Muscle layer of colon (tissue), 2 donors: Measurements from ENCODE around the gene UBQLN1.

ENCODE experiments used
- H3K27ac ChIP-seq: one replicate; pipeline ENCODE4 v1.7.0; 2013; ENCODE audit warnings: low read depth, mild to moderate bottlenecking, low read length, moderate library complexity
- H3K27me3 ChIP-seq, 2 donors: one replicate each; pipeline ENCODE4 v1.7.0; 2013; ENCODE audit warnings: low read length in 2 of 2, mild to moderate bottlenecking in 2 of 2; ENCODE audit not compliant: insufficient read depth in 2 of 2, control insufficient read depth in 1 of 2
- H3K36me3 ChIP-seq: one replicate; pipeline ENCODE4 v1.7.0; 2013; ENCODE audit warnings: mild to moderate bottlenecking, low read length; ENCODE audit not compliant: insufficient read depth
- H3K4me1 ChIP-seq: one replicate; pipeline ENCODE4 v1.7.0; 2013; ENCODE audit warnings: mild to moderate bottlenecking, low read length; ENCODE audit not compliant: insufficient read depth
- H3K4me3 ChIP-seq, 2 donors: one replicate each; pipeline ENCODE4 v1.7.0; 2013; ENCODE audit warnings: low read length in 2 of 2, low read depth in 1 of 2, mild to moderate bottlenecking in 1 of 2, moderate library complexity in 1 of 2
- H3K9ac ChIP-seq: one replicate; pipeline ENCODE4 v1.7.0; 2013; ENCODE audit warnings: low read length
- H3K9me3 ChIP-seq: one replicate; pipeline ENCODE4 v1.7.0; 2013; ENCODE audit warnings: mild to moderate bottlenecking, low read length
- donor health status: abdominal sarcoma.
- donor health status: Adenocarcinoma of cecum.

Gene UBQLN1

DNA sequence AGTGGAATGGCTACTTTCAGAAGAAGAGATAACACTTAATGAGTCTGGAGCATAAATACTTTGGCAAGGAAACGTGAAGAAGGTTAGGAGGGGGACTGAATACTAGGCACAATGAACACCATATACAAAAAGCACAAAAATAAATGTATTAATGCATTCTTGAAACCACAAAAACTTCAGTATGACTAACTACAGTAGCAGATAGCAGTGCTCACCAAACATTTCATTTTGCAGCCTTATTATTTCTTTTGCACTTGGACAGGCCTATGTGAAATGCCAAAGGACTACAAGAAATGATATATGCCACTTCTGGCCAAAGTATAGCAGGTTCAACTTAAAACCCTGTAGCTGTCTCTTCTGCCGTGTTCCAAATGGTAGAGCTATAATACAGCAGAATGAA lies 26.3 kb downstream of the UBQLN1 start:
- peaks cover 31% of the 10 kb centered on the region for H3K36me3 ChIP-seq
- H3K27ac ChIP-seq = no peak overlapping the region
- no peaks in the 10 kb centered on the region for H3K27me3 ChIP-seq
- H3K4me3 ChIP-seq = no peak overlapping the region
- no peak overlapping the region for H3K9ac ChIP-seq
- H3K4me1 ChIP-seq = no peaks in the 10 kb centered on the region
- no peaks in the 10 kb centered on the region for H3K9me3 ChIP-seq

DNA sequence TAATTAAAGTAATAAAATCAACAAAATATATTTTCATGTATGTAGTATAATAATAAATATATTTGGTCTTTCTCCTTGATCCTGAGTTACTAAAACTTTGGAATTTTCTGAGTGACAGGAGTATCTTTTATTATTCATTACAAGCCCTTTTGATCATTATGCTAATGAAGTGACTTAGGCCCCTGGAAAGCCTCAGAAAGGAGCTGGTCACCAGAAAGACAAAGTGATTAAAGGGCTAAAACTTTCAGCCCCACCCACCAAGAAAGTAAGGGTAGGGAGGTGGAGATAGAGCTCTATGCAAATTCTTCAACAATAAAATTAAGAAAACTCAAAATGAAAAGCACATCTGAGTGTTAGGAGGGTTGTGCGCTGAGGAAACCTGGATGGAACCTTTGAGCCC lies 27.5 kb downstream of the UBQLN1 start:
- no peaks in the 10 kb centered on the region for H3K27me3 ChIP-seq
- no peak overlapping the region for H3K27ac ChIP-seq
- H3K9ac ChIP-seq = no peak overlapping the region
- H3K4me1 ChIP-seq = no peaks in the 10 kb centered on the region
- H3K4me3 ChIP-seq = no peak overlapping the region
- peaks cover 35% of the 10 kb centered on the region for H3K36me3 ChIP-seq
- H3K9me3 ChIP-seq = no peaks in the 10 kb centered on the region

DNA sequence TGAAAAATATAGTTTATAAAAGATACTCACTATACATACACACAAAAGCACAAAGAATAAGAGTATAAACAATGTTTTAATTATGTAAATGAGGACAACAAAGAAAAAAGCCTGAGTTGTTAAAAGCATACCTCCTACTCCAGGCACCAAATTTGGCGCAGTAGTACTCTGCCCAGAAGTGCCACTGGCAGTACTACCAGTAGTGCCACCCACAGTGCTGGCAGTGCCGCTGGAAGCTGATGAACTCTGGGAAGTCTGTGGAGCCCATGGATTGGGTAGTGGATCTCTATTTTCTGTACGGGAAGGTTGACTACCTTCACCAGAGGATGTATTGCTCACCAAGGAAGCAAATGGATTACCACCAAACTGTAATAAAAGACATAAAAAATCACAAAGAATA lies 30.2 kb downstream of the UBQLN1 start:
- Histone ChIP-seq H3K36me3 (peaks cover 41% of the 10 kb centered on the region), H3K9me3 (no peaks in the 10 kb centered on the region), H3K27ac (no peak overlapping the region), H3K4me1 (no peaks in the 10 kb centered on the region), H3K9ac (no peak overlapping the region), H3K27me3 (no peaks in the 10 kb centered on the region), H3K4me3 (no peak overlapping the region)

DNA sequence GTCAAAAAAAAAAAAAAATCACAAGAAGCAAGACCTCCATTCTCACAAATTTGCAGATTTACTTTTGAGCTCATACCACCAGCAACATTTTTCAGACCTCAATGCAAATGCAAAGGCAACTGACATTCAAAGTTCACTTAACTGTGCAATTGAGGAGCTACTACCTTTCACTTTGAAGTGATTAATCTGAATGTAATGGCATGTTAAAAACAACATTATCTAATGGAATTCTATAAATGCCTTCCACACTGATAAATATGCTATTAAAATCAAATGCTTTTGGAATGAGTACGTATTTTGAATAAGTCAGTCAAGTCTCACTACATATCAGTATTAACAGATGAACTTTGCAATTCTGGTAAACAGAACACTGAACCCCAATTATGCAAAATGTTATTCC lies 32.3 kb downstream of the UBQLN1 start:
- Histone ChIP-seq H3K9ac (no peak overlapping the region), H3K36me3 (peaks cover 34% of the 10 kb centered on the region), H3K4me3 (no peak overlapping the region), H3K27ac (no peak overlapping the region), H3K27me3 (no peaks in the 10 kb centered on the region), H3K4me1 (no peaks in the 10 kb centered on the region), H3K9me3 (no peaks in the 10 kb centered on the region)

DNA sequence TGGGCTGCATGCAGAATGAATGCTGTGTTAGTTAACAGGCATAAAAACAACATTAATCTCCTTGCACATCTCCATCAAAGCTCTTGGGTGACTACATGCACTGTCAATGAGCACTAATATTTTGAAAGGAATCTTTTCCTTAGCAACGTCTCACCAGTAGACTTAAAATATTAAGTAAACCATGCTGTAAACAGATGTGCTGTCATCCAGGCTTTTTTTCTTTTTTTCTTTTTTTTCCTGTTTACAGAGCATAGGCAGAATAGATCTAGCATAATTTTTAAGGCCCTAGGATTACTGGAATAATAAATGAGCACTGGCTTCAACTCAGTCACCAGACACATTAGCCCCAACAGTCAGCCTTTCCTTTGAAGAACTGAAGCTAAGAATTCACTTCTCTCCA lies 36.3 kb downstream of the UBQLN1 start:
- H3K27ac ChIP-seq = no peak overlapping the region
- no peaks in the 10 kb centered on the region for H3K9me3 ChIP-seq
- H3K9ac ChIP-seq = no peak overlapping the region
- H3K36me3 ChIP-seq = peaks cover 26% of the 10 kb centered on the region
- H3K27me3 ChIP-seq = no peaks in the 10 kb centered on the region
- no peak overlapping the region for H3K4me3 ChIP-seq
- H3K4me1 ChIP-seq = no peaks in the 10 kb centered on the region

DNA sequence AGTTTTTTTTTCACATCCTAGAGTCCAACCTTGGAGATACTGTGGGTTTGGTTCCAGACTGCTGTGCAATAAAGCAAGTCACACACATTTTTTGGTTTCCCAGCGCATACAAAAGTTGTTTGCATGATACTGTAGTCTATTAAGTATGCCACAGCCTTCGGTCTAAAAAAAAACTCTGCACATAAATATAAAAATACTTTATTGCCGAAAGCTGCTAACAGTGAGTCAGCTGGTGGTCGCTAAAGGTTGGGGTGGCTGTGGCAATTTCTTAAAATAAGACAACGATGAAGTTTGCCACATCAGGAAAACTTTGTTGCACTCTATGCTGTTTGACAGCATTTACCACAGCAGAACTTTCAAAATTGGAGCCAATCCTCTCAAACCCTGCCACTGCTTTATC lies 37.4 kb downstream of the UBQLN1 start:
- Histone ChIP-seq H3K4me3 (no peak overlapping the region), H3K27me3 (no peaks in the 10 kb centered on the region), H3K4me1 (no peaks in the 10 kb centered on the region), H3K9ac (no peak overlapping the region), H3K27ac (no peak overlapping the region), H3K9me3 (no peaks in the 10 kb centered on the region), H3K36me3 (peaks cover 25% of the 10 kb centered on the region)

DNA sequence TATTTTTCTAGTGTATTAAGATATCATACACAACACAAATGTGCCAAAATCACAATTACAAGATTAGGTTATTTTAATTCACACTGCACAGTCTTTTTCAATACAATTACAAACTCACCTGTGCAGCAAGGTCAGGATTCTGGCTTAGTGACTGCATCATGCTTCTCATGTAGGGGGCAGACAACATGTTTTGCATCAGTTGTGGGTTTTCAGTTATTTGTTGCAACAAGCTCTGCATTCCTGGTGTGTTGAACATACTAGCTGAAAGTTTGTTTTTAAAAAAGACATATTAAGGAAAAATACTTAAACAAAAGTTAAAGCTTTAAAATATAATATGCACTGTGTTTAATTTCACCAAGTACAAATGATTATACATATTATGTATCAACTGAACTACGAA lies 38.7 kb downstream of the UBQLN1 start:
- no peaks in the 10 kb centered on the region for H3K9me3 ChIP-seq
- no peak overlapping the region for H3K4me3 ChIP-seq
- H3K4me1 ChIP-seq = no peaks in the 10 kb centered on the region
- no peak overlapping the region for H3K9ac ChIP-seq
- no peaks in the 10 kb centered on the region for H3K27me3 ChIP-seq
- no peak overlapping the region for H3K27ac ChIP-seq
- peaks cover 33% of the 10 kb centered on the region for H3K36me3 ChIP-seq

DNA sequence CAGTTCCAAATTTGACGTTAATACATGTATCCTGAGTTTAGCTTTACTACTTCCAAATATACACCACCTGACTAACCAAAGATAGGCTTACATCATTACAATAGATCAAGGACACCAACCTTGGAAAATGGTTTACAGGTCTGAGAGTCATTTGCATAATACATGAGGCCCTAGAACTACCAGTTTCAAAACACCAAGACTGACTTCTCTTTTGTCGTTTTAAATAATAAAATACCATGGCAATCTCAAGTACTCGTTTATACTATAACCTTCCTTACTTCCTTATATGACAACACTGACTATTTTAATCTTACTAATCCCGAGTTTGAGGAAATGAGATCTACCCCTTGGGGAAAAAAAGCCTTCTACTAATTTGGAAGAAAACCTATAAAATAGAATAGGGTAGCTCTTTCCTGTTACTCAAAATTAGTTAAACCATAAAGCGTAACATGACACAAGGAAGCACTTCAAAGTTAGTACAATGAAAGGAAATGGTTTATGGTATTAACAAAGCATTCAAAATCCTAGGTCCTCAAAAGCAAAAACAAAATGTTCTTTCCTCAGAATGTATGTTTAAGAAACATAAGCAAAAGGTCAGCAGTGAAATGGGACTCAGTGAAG lies 42.1 kb downstream of the UBQLN1 start:
- no peaks in the 10 kb centered on the region for H3K27me3 ChIP-seq
- H3K9ac ChIP-seq = no peak overlapping the region
- no peaks in the 10 kb centered on the region for H3K9me3 ChIP-seq
- no peaks in the 10 kb centered on the region for H3K4me1 ChIP-seq
- no peak overlapping the region for H3K27ac ChIP-seq
- H3K36me3 ChIP-seq = peaks cover 54% of the 10 kb centered on the region
- no peak overlapping the region for H3K4me3 ChIP-seq

DNA sequence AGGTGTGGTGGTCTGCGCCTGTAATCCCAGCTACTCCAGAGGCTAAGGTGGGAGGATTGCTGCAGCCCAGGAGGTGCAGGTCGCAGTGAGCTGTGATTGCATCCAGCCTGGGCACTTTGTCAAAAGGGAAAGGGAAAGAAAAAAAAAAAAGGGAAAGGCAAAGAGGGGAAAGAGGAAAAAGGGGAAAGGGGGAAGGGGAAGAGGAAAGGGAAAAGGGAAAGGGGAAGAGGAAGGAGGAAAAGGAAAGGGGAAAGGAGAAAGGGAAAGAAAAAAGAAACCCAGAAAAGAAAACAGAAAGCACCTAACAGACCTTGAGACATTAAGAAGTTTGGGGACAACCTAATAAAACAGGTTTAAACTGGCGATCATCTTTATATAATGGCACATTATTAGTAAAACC lies 44.8 kb downstream of the UBQLN1 start:
- H3K9me3 ChIP-seq = no peaks in the 10 kb centered on the region
- peaks cover 75% of the 10 kb centered on the region for H3K36me3 ChIP-seq
- H3K27me3 ChIP-seq = no peaks in the 10 kb centered on the region
- H3K4me1 ChIP-seq = no peaks in the 10 kb centered on the region
- H3K9ac ChIP-seq = no peak overlapping the region
- H3K4me3 ChIP-seq = no peak overlapping the region
- no peak overlapping the region for H3K27ac ChIP-seq

DNA sequence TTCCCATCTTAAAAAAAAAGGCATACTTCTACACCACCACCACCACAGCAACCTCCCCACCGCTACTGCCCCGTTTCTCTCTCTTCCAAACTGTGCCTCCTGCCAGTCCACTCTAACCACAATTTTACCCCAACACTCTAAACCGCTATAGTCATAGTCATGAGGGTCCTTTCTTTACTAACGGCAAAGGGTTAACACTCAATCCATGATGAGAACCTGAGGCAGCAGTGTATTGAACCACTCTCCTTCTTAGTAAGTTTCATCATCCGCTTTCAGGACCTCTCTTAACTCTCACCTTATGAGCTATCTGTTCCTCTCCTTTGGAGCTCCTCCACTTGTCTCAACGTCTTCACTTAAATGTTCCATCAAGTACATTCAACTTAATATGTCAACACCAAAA lies 50.8 kb downstream of the UBQLN1 start:
- Histone ChIP-seq H3K27ac (no peak overlapping the region), H3K4me1 (no peaks in the 10 kb centered on the region), H3K27me3 (no peaks in the 10 kb centered on the region), H3K4me3 (no peak overlapping the region), H3K9ac (no peak overlapping the region), H3K36me3 (peaks cover 68% of the 10 kb centered on the region), H3K9me3 (no peaks in the 10 kb centered on the region)

DNA sequence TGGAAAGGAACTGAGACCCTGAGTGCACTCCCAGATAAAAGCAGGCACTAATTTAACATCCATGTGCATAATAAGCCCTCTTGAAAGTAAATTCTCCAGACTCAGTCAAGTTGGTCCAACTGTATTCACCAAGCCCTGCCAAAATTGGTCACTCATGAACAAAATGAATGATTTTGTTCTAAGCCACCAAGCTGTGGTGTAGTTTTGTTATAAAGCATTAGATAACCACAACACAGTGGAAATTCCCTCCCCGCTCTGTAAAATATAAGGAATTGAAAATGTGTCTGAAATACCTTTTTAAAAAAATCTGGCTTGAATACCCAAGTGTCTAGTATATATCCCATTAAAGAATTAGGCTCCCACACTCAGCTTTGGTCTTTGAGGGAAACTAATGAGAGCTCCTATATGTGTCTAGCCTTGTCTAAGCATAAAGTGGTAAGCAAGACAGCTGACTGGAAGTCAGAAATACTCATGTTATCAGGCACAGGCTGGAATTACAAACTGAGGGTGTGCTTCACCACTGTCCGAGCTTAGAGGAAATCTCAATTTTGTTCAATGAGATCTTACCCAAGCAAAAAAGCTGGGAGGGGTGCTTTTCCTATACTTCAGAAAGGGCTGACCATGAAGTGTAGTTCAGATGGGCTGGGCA lies 51.6 kb downstream of the UBQLN1 start:
- H3K4me1 ChIP-seq = no peaks in the 10 kb centered on the region
- H3K36me3 ChIP-seq = peaks cover 68% of the 10 kb centered on the region
- no peak overlapping the region for H3K4me3 ChIP-seq
- H3K27me3 ChIP-seq = no peaks in the 10 kb centered on the region
- H3K9me3 ChIP-seq = no peaks in the 10 kb centered on the region
- no peak overlapping the region for H3K27ac ChIP-seq
- H3K9ac ChIP-seq = no peak overlapping the region

DNA sequence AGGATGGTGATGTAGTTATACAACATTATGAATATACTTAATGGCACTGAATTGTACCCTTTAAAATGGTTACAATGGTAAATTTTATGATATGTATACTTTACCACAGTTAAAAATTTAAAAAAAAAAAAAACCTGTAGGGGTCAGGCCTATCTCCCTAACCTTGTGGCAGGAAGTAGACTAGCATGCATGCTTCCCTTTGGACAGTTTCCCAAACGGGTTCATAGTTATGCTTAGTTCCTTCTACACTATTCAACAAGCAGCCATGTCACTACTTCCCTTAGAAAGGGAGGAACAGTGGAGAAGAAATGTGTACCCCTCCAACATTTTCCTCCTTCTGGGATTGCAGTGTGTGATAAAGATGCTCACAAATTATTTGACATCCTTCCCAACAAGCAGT lies 52.3 kb downstream of the UBQLN1 start:
- Histone ChIP-seq H3K4me1 (no peaks in the 10 kb centered on the region), H3K9ac (no peak overlapping the region), H3K27me3 (no peaks in the 10 kb centered on the region), H3K9me3 (no peaks in the 10 kb centered on the region), H3K36me3 (peaks cover 65% of the 10 kb centered on the region), H3K4me3 (no peak overlapping the region), H3K27ac (no peak overlapping the region)
